ENCODE data around the gene SMPX.
"Not testable (repeated sequence)": the region's sequence is repeated elsewhere in the genome, so short reads cannot be mapped to it uniquely, and the experiment has no call there.

Gene SMPX

DNA sequence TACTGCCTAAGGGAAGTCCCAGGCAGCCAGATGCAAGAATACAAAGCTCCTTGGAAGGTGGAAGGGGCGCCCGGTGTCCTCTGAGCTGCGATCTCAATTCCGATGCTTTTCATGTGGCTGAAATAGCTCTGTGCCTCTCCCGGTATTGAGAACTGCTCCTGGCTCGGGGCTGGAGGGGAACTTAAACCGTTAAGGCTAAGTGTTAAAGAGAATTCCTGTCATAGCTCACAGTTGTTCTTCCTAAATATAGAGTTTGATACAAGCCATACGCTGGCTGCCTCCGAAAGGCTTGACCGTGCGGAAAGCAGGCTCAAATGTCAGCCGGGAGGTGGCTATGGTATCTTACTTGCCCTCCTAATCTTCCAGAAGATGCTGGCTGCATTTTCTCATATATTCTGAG, at the start of gene SMPX:
Gene SMPX (minus strand): TSS at position 157 of the 400 bp plus-strand sequence. CDS start 3,826 bp downstream, outside the sequence.
- no peak for DNase-seq

DNA sequence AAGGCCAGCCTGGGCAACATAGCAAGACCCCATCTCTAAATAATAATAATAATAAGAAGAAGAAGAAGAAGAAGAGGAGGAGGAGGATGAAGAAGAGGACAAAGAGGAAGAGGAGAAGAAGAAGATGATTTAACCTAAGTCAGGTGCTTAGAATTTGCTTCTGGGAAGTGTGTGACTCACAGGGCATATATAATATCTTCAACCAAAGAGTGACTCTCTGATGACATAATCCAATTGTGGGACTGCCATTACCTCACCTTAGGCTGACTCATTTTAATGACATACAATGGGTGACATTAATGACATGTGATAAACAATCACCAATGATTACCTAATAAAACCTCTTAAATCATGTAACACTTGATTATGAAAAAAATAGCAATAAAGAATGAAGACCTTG, 48.8 kb upstream of the SMPX start:
- DNase-seq = no peak

DNA sequence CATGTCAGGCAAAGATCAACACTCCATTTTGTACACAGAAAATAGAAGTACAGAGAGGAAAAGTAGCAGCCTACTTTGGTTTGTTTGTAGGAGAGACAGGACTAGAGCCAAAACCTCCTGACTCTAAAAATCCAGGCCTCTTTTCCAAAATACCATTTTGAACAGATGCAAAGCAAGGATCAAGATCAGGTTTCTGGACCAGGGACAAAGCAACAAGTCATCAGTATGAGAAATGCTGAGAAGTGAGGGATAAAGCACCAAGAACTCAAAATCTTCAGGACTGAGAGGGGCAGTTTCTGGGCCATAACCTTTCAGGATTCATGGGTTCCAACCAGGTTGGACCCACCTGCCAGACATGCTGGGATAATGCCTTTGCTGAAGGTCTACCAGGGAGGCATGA, 44.9 kb upstream of the SMPX start:
- no peak for DNase-seq

DNA sequence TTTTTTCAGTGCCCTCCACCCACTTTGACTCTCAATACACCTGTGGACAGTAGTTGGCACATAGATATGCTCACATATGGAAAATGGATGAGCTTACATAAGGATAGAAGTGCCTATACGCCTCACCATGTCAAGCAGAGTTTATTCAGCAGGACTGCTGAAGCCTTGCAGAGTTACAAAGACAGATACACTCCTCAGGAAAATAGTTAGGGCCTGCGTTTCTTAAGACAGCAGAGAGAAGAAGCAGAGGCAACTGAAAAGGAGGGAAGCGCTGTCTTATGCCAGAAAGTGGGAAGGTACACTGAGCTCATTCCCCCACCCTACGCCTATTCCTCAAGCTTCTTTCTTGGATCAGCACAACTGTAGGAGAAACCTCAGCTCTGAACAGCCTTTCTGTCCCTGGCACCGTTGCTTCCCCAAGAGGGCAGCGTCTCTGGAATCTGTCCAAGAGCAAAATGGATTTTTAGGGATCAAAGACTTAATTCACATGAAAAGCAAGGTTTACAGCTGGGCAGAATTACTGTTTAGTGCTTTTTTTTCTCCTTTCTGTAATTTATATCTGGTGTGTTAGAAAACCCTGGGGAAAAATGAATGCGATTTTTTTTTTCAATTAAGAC, 44.2 kb upstream of the SMPX start:
- no peak for DNase-seq

DNA sequence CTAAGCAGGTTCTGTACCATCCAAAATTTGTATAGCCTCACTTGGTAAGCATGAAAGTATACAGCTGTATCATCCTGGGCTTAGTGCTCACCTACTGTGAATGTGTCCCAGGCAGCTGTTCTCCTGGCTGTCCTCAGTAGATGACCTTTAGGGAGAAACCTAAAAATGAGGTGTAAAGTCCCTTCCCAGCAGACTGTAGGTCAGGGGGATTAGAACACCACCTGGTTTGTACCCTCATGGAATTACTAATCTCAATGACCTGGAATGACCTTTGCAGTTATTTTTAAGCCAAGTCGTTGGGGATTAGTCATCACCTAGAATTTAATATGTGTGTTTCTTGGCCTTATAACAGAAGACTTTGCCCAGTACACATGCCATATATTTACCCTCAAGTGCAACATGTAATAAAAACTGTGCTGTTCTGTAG, 42.4 kb upstream of the SMPX start:
- DNase-seq = no peak

DNA sequence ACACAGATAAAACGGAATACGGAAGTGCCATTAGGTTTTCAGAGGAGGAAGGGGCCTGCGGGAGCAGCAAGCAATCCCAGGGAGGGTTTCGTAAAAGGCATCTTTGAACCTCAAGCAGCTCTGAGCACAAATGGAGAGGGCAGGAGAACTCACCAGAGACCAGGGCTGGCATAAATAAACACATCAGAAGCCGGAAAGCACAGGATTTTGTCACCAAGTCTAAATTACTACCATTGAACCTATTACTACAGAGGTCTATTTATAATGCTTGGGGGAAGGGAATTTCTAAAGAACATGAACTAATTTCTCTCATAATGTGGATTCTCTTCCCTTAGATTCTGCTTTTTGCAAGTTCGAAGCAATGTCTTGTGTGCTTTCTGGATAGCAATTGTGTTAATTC, 41.9 kb upstream of the SMPX start:
- DNase-seq = no peak

DNA sequence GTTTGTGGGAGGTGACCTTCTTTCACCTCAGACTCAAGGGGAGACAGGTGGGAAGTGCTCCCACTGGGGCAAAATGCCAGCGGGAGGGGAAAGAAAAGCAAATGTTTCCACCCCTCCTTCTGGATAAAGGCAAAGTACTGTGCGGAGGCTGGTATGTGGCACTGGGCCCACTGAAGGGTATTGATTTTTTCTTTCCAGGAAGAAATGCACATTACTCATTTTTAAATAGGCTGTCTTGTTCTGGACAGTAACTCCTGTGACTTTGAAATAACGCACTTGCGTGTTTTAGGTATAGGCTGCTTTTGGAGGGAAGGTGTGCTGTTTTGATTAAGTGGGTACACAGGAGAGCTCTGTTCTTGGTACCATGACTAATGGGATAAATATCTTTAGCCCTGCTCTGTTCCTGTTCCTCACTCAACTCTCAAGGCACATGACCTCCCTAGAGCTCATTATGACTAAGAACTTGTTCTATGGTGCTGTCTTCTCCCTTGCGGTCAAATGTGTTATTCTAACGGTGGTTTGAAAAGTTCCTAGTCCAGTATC, 40.8 kb upstream of the SMPX start:
- DNase-seq = no peak

DNA sequence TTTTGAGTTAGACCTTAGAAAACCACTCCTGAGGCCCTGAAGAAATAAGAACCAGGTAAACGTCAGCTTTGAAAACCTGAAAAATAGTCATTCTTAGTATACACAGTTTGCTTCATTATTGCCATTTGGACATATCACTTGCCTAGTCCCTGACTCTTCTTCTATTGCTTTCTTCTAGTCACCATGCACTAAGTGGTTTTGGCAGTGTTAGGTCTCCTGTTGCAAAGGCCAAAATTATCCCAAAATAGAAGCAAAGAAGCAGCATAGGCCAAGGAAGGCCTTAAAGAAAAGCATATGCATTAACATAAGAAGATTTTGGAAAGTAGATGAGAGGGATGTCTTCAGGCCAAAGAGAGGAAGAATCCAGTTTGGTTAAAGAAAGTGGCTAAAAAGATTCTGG, 24.1 kb upstream of the SMPX start:
- DNase-seq = no peak

DNA sequence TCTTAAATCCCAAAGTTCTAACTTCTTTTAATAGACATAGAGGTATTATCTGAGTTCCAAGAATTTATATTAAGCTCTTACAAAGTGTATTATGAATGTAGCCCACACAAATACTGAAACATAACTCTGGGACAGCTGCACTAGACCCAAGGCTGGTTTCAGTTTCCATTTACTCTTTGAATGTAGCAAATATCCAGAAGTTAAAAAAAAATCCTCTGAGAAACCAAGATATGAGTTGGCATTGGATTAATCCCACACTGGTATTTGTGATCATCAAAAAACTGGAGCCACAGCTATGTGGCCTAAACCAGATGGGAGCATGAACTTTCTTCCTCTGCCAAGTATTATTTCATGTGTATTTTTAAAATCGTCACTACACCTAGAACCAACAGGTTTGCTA, 23.6 kb upstream of the SMPX start:
- no peak for DNase-seq

DNA sequence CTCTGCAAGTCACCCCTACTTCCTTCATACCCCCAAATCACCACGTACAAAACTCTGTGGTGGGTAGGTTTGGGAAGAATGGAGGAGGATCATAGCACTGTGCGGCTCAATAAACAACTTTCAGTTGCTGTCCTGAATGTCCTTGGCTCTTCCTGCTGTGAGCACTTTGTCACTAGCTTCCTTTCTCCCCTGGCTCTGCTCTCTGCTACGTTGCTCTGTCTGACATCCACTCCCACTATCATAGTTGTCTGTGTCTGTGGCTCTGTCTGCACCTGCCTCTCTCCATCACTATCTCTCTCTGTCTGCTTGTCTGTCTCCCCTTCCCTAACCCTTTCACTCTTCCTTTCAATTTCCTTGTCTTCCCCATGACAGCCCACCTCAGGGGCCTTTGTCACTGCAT, 21.2 kb upstream of the SMPX start:
- DNase-seq = no peak

DNA sequence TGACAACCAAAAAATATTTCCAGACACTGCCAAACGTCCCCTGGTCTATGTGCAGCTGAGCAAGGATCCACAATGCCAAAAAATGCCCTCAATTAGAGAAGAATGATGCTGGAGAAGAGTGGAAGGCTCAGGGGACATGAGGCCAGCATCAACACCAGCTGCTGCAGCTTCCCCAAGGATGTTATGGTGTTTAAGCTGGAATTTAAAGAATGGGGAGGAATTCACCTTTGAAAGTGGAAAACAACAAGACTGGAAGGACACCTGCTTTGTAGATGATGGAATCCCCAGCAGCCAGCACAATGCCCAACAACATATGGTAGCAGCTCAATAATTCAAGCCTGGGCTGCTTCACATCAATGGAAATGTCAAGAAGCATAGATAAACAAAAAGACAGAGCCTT, 20.3 kb upstream of the SMPX start:
- no peak for DNase-seq

DNA sequence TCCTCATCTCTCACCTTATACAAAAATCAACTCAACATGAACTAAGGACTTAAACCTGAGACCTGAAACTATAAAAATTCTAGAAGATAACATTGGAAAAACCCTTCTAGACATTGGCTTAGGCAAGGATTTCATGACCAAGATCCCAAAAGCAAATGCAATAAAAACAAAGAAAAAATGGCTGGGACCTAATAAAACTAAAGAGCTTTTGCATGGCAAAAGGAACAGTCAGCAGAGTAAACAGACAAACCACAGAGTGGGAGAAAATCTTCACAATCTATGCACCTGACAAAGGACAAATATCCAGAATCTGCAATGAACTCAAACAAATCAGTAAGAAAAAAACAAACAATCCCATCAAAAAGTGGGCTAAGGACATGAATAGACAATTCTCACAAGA, 17.2 kb upstream of the SMPX start:
- not testable (repeated sequence) for DNase-seq

DNA sequence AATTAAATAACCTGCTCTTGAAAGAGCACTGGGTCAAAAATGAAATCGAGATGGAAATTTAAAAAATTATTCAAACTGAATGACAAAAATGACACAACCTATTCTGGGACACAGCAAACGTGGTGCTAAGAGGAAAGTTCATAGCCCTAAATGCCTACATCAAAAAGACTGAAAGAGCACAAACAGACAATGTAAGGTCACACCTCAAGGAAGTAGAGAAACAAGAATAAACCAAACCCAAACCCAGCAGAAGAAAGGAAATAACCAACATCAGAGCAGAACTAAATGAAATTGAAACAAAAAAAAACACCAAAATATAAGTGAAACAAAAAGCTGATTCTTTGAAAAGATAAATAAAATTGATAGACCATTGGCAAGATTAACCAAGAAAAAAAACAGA, 15.1 kb upstream of the SMPX start:
- not testable (repeated sequence) for DNase-seq

DNA sequence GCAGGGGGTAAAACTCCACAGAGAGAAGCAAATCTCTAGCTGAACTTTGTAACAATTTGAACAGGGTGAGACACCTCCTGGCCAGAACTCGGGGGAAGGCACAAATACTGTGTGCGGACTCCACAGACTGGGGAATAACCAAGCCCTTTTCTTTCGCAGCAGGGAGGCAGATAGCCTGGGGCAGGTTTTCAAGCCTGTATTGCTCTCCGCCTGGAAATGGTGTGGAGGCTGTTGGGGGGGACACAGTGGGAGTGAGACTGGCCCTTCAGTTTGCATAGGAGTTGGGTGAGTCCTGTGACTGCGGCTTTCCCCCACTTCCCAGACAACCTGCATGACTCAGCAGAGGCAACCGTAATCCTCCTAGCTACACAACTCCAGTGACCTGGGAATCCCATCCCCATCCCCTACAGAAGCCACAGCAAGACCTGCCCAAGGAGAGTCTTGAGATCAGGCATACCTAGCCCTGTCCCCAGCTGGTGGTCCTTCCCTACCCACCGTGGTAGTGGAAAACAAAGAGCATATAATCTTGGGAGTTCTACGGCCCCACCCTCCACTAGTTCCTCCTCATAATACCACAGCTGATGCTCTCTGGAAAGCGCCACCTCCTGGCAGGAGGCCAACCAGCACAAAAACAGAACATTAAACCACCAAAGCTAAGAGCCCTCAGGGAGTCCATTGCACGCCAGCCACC, 12.9 kb upstream of the SMPX start:
- no peak for DNase-seq

DNA sequence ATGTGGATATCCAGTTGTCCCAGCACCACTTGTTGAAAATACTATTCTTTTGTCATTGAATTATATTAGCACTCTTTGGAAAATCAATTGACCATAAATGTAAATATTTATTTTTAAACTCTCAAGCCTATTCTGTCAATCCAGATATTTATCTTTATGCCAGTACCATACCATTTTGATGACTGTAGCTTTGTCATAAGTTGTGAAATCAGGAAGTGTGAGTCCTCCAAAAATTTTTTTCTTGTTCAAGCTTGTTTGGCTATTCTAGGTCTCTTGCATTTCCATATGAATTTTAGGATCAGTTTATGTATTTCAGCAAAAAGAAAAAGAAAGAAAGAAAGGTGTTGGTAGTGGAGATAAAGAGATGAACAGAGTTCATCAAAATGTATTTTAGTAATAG, 8.2 kb upstream of the SMPX start:
- no peak for DNase-seq

DNA sequence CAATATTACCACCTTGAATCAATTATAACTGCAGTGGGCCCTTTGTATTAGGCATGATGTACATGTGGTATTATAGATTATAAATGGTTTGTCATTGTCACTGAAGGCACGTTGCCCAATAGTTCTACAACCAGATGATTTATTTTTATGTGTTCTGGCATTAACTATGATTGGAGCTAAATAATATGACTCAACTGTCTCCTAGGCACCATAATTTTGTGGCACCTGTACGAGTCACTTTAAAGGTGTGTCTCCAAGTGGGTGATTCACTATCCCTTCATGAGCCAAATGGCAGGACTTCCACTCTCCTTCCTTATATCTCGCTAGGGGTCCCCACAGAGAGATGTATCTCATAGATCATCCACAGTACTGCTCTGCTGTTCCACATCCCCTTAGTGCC, 6.1 kb upstream of the SMPX start:
- DNase-seq = no peak

DNA sequence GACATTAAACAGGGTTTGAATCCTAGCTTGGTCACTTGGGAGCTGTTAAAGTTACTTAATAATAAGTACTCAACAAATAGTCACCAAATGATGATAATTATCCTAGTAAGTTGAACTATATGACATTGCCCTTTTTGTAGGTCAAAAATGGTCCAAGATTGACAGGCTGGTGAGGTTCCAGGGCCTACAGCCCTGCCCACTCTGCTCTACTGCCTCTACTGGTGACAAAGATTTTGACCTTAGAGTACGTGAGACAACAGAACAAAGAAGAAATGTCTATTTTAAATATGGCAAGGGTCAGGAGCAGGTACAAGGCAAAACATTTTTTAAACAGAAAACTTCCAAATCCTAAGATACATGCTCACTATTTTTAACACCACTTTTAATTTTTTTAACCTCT, 572 bp upstream of the SMPX start:
- no peak for DNase-seq

DNA sequence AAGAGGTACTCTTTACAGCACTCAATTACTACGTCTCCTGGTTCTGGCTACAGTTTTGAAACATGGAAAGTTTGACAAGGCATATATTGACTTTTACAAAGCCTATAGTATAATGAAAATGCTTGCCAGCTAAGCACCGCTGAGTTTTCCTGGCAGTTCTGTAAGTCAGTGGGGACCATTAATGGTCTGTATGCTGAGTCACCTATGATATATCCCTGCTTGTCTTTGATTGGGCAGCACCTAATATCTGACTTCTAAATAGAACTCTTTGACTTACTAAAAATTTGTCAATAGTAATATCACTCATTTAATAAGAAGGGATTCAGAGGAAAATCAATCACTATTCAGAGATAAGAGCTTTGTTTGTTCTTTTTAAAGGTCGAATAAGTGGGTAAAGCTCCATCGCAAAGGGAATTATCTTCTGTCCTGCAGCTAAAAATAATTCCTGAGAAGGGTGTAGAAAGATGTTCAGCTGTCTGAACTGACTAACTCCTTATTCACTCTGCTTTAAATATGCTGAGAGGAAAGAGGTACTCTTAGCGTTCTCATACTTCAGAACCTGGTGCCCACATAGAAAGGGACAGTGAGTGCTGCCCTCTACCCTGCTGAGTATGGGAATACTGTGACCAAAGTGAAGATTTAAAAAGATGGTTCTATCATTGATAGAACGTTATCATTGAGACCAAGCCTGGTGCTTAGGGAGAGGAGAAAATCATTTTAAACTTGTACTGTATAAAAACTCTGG, 959 bp downstream of the SMPX start:
- no peak for DNase-seq

DNA sequence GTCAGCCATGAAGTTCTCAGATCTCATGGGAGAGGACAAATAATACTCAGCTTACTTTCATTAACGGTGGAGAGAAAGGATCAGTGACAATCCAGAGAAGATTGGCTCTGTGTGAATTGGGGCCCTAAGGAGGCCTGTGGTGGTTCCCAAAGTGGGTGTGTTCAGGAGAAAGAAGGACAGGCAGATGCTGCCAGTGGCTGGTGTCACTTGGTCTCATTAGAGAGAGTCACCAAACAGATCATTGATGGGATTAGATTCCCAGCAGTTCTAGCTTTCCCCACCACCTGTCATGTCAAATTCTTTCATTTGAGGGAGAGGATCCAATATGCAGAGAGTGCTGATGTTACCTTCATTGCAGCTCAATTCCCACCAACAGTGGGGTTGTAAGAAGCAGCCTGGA, 8.0 kb downstream of the SMPX start:
- no peak for DNase-seq

DNA sequence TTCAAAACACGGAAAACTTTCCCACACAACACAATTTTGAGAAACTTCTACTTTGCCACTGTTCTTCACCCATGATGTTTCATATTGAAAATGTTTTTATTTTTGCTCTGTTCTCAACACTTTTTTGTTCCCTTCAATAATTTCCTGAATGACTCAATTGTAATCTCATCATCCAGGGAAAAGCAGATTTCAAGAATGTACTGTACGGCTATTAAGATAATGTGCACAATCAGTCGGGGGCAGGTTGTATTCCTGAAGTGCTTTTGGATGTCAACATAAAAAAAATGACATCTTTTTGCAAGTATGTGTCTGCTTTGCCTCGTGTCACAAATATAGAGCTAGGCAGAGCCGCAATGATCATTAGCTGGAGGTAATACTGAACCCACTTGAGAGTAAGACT, 9.7 kb downstream of the SMPX start:
- DNase-seq = no peak

DNA sequence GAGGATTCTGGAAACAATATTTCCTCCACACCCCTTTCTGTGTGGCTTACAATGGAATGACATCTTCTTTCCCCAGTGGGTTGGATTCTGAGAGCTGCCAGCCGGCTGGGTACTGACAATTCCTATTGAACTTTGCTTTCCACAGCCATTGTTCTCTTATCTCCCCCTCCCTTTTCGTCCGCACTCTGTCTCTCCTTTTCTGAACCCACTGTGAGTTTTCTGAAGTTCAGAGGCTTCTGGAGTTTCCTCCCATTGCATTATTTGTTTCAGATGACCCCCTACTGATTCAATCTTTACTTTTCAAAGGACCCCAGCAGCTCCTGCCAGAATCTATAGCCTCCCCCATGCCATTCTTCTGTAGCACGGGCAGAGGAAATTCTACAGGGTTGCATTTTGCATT, 10.4 kb downstream of the SMPX start:
- no peak for DNase-seq

DNA sequence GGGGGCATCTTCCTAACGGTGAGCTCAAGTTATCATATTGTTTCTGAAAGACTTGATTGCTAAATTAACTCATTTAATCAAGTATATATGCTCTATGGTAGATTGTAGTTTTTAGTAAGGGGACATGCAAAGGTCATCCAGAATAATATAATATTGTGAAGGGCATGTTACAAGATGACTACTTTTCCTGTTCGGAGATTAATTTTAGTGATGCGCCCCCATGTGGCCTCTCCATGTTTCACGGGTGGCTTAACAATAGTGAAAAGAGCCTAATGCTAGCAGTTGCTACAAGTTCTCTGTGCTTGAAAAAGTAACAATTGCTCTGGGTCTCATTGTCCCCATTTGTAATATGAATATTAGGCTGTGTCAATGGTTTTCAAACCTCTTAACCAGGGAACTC, 12.2 kb downstream of the SMPX start:
- peak; percentile 21 for DNase-seq

DNA sequence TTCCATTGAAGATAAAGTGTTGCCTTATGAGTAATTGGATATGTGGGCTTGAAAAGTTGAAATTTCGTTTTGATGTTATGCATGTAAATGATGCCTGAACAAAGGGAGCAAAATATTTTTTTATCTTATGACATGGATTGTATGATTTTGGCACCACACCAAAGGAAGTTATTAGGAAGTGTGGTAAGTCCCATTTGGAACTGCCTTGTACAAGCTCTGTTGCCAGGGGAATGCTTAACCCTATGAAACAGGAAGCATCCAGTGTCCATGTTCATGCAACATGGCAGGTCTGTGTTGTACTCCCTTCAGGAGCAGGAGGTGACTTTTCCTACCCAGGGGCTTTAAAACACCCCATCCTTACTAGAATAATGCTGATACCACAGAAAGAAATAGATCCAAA, 13.2 kb downstream of the SMPX start:
- DNase-seq = no peak

DNA sequence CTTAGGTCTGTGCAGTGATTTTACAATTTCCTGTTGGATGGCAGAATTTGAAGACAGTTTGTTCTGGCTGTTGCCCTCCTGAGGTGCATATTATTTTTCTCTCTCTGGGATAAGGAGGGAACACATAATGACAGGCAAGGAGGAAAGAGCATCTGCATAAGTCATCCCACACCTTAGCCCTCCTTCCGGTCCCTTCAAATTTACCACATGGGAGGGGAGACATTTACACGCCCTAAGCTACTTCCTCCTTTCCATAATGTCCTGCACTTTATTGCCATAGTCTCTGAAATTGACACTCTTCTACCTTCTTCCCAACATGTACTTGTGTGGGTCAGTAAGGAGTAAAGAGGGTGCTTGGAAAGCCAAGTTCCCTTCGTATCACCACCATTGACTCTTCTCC, 13.9 kb downstream of the SMPX start:
- DNase-seq = no peak

Data from stimulated activated CD4-positive, alpha-beta T cell treated with anti-CD3 and anti-CD28 coated beads, Interleukin-1b, Interleukin-23, amount 100 ng/mL, for 48 hours (primary cell).